GM12891 (cell line): ENCODE measurements around the gene SET.

Experiments
- PAX5 ChIP-seq: IDR thresholded peaks from 2 replicates; pipeline ENCODE4 v1.6.1; 2011; ENCODE audit warnings: low read length, moderate library complexity, mild to moderate bottlenecking; ENCODE audit not compliant: insufficient read depth, severe bottlenecking
- POLR2A ChIP-seq: IDR thresholded peaks from 2 replicates; pipeline ENCODE4 v1.6.1; 2011; ENCODE audit warnings: low read depth, low read length, control low read depth
- POLR2AphosphoS5 ChIP-seq: IDR thresholded peaks from 2 replicates; pipeline ENCODE4 v1.6.1; 2011; ENCODE audit warnings: low read depth, low read length, control low read depth
- POU2F2 ChIP-seq: IDR thresholded peaks from 2 replicates; pipeline ENCODE4 v1.6.1; 2011; ENCODE audit warnings: low read depth, mild to moderate bottlenecking, control low read depth, low read length, moderate library complexity
- TAF1 ChIP-seq: IDR thresholded peaks from 2 replicates; pipeline ENCODE4 v1.6.1; 2011; ENCODE audit warnings: low read depth, low read length, control low read depth

DNA sequence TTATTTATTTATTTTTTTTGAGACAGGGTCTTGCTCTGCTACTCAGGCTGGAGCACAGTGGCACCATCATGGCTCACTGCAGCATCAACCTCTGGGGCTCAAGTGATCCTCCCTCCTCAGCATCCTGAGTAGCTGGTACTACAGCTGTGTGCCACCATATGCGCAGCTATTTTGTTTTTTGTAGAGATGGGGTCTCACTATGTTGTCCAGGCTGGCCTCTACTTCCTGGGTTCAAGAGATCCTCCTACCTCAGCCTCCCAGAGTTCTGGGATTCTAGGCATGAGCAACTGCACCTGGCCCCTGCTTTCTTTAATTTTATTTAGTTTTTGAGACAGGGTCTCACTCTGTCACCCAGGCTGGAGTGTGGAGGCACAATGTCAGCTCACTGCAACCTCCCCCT lies 54.4 kb downstream of the SET start:
- no peak for TF ChIP-seq POLR2AphosphoS5
- TF ChIP-seq POLR2A = no peak
- no peak for TF ChIP-seq TAF1
- TF ChIP-seq PAX5 = no peak
- no peak for TF ChIP-seq POU2F2
